Body of pancreas (tissue), 4 donors: ENCODE measurements around the gene SOX6.

Experiments used
- POLR2A ChIP-seq, 3 donors: fragments of 450-650 bp; IDR thresholded peaks; one replicate each; pipeline ENCODE4 v1.6.1; 2016; ENCODE audit warnings: antibody characterized with exemption in 3 of 3, mild to moderate bottlenecking in 2 of 3
- TF ChIP-seq, protein P1 (sequence below), 7 experiments: fragments of 450-650 bp in 4 of 7; fragments of 200-600 bp in 3 of 7; sonication (generic) in 3 of 7; IDR thresholded peaks; one replicate each; pipeline ENCODE4 v1.5.1; 2016 to 2019; ENCODE audit warnings: antibody characterized with exemption in 7 of 7

DNA sequence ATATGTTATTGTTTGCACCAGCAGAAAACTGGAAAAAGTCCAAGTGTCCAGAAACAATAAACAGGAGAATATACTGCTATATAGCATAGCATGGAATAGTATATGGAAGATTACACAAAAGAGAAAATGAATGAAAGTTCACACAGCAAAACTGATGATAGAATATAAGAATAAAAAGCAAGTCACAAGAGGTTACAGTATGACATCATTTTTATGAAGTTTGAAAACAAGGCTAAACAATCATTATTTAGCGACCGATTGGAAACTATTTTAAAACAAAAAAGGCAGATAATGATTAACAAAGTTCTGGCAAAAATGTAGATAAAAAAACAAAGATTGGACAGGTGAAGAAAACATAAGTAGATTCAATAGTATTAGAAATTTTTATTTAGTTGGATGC, 47.1 kb downstream of the SOX6 start:
- TF ChIP-seq, protein P1, sequence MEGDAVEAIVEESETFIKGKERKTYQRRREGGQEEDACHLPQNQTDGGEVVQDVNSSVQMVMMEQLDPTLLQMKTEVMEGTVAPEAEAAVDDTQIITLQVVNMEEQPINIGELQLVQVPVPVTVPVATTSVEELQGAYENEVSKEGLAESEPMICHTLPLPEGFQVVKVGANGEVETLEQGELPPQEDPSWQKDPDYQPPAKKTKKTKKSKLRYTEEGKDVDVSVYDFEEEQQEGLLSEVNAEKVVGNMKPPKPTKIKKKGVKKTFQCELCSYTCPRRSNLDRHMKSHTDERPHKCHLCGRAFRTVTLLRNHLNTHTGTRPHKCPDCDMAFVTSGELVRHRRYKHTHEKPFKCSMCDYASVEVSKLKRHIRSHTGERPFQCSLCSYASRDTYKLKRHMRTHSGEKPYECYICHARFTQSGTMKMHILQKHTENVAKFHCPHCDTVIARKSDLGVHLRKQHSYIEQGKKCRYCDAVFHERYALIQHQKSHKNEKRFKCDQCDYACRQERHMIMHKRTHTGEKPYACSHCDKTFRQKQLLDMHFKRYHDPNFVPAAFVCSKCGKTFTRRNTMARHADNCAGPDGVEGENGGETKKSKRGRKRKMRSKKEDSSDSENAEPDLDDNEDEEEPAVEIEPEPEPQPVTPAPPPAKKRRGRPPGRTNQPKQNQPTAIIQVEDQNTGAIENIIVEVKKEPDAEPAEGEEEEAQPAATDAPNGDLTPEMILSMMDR (IDR thresholded peaks at IDR 0.05): no peak
- no peak for TF ChIP-seq POLR2A (IDR thresholded peaks at IDR 0.05)
